ENCODE measurements around the gene LUC7L3.
"Not testable (repeated sequence)": the region's sequence is repeated elsewhere in the genome, so short reads cannot be mapped to it uniquely, and the experiment has no call there.

LUC7L3 gene, protein sequence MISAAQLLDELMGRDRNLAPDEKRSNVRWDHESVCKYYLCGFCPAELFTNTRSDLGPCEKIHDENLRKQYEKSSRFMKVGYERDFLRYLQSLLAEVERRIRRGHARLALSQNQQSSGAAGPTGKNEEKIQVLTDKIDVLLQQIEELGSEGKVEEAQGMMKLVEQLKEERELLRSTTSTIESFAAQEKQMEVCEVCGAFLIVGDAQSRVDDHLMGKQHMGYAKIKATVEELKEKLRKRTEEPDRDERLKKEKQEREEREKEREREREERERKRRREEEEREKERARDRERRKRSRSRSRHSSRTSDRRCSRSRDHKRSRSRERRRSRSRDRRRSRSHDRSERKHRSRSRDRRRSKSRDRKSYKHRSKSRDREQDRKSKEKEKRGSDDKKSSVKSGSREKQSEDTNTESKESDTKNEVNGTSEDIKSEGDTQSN

DNA sequence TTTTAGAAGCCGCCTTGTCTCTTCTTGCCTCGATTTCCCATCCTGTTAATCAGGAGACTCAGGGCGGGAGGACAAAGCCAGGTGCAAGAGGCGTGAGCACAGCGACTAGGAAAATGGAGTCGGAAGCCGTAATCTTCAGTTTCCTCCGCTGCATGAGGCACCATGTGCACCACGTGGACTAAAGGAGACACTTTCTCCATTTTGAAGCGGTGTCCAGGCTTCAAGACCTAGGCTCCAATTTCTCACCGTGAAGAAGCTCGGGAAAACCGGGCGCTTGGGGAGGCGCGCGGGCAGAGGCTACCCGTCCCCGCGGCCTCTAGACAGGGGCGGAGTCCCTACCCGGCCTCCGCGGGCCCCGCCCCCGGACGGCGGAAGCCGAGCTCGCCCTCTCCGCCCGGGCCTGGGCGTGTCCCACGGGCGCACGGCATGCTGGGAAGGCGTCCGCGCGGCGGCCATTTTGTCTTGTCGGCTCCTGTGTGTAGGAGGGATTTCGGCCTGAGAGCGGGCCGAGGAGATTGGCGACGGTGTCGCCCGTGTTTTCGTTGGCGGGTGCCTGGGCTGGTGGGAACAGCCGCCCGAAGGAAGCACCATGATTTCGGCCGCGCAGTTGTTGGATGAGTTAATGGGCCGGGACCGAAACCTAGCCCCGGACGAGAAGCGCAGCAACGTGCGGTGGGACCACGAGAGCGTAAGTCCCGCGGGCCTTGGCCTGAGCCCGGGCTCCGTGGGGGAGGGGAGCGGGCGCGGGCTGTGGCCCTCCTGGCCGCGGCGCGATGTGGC, at the start of gene LUC7L3:
Gene LUC7L3, plus strand, starts transcription at position 460 of the 780 bp plus-strand sequence. Its CDS starts 130 bp downstream, at position 590.
- DNase-seq = peak; percentile 95

DNA sequence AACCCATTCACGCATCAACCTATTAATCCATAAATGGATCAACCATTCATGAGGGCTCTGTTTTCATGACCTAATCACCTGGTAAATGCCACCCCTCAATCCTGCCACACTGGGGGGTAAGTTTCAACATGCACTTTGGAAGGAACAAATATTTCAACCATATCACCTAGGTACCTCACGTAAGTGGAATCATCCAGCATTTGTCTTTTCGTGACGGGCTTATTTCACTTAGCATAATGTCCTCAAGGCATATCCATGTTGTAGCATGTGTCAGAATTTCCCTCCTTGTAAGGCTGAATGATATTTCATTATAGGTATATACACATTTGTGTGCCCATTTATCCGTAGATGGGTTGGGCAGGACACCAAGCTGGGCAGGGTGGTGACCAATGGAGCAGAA, 47.3 kb upstream of the LUC7L3 start:
- DNase-seq = no peak

DNA sequence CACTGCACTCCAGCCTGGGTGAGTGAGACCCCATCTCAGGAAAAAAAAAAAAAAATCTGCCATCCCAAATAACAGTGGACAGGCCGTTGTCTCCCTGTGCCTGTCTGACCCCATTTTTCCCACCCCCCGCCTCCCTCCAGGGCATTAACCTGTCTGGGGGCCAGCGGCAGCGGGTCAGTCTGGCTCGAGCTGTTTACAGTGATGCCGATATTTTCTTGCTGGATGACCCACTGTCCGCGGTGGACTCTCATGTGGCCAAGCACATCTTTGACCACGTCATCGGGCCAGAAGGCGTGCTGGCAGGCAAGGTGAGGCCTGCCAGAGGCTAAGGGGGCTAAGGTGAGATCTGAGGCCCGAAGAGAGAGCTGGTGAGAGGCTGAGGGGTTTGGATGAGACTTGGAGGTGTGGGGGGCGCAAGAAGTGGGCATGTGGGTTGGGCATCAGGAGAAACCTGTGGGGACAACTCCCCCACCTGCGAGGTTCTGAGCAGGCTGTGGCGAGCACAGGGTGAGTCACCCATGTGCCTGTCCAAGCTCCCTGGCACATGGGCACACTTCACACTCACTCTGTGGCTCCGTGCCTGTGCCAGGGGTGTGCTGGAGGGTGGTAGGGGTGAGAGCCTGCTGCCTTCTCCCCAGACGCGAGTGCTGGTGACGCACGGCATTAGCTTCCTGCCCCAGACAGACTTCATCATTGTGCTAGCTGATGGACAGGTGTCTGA, 46.4 kb upstream of the LUC7L3 start:
- no peak for DNase-seq

DNA sequence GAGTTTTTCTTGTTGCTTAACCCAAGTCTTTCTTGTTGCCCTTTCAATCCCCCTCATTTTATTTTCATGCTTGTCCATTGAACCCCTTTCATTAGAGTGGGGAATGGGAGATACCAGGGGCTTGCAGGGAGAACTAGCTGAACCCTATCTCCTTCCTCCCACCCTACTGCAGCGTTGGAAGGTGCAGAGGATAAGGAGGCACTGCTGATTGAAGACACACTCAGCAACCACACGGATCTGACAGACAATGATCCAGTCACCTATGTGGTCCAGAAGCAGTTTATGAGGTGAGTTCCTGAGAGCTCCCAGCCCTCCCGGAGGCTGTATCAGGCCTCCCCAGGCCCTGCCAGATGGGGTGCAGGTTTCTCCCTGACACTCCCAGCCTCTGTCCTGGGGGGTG, 44.2 kb upstream of the LUC7L3 start:
- no peak for DNase-seq

DNA sequence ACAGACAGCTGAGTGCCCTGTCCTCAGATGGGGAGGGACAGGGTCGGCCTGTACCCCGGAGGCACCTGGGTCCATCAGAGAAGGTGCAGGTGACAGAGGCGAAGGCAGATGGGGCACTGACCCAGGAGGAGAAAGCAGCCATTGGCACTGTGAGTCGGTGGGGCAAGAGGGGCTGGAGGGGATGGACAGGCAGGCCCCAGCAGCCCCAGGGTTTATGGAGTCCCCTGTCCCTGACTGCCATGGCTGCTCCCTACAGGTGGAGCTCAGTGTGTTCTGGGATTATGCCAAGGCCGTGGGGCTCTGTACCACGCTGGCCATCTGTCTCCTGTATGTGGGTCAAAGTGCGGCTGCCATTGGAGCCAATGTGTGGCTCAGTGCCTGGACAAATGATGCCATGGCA, 43.8 kb upstream of the LUC7L3 start:
- no peak for DNase-seq

DNA sequence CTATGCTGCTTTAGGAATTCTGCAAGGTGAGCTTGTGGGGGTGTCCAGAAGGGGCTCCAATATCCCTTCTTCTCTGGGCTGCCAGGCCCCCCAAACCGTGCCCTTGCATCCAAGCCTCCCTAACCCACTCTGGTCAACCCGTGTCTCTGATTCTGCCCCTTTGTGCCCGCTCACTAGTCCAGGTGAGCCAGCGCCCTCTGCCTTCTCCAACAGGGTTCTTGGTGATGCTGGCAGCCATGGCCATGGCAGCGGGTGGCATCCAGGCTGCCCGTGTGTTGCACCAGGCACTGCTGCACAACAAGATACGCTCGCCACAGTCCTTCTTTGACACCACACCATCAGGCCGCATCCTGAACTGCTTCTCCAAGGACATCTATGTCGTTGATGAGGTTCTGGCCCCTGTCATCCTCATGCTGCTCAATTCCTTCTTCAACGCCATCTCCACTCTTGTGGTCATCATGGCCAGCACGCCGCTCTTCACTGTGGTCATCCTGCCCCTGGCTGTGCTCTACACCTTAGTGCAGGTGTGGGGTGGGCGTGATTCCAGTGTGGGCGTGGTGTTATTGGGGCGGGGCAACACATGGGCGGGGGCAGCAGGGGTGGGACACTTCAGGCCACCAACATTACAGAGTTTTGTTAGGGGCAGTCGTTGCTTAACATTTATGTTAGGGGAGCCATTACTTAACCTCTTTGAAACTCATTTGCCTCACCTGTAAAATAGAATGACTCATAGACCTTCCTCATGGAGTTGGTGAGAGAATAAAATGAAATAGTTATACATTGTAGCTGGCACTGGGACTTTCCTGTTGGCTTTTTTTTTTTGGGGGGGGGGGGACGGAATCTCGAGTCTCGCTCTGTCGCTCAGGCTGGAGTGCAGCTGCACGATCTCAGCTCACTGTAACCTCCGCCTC, 43.1 kb upstream of the LUC7L3 start:
- DNase-seq = no peak

DNA sequence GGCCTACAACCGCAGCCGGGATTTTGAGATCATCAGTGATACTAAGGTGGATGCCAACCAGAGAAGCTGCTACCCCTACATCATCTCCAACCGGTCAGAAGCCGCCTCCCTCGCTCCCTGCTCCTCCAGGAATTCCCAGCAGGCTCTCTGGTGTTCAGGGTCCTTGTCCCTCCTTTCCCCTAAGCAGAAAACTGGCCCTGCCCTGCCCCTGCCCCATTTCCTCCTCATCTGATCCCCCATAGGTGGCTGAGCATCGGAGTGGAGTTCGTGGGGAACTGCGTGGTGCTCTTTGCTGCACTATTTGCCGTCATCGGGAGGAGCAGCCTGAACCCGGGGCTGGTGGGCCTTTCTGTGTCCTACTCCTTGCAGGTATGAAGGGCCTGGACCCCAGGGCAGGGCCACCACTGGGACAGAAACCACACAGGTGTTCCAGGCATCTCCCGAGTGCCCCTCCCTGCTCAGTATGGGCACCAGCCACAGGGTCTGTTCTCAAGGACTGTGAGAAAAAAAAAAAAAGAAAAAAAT, 41.5 kb upstream of the LUC7L3 start:
- no peak for DNase-seq

DNA sequence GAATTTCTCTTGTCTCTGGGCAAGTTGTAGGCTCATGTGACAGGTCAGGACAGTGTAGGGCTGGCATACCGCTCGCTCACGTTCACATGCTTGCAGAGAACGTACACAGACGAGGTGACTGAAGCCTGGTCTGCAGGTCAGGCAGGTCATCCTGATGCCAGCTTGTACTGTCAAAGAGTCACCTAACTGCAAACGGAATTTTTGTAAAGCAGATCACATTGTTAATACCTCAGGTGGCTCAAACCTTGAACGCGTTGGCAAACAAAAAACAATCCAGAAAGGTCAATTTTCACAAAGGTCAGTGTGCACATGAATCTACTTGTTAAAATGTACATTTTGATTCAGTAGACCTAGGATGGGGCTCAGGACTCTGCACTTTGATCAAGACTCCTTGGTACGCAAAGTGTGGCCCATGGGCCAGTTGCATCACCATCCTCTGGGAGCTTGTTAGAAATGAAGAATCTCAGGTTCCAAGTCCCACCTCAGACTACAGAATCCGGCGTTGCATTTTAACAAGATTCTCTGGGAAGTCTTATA, 40.3 kb upstream of the LUC7L3 start:
- DNase-seq = no peak

DNA sequence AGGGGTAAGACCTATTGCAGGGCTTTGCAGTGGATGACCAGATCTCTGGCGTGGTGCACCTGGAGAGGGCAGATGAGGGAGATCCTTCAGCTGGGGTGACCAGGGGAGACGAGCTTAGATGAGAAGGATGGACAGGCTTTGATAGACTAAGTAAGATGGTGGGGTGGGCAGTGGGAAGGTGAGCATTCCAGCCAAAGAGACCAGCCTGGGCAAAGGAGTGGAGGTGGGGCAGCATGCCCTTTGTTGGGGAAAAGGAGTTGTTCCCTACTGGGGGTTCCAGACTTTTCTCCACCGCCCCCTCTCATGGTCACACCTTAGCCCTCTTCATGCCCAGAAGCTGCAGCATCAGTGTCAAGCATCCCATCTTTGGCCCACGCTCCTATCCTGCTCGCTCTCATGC, 39.3 kb upstream of the LUC7L3 start:
- no peak for DNase-seq

DNA sequence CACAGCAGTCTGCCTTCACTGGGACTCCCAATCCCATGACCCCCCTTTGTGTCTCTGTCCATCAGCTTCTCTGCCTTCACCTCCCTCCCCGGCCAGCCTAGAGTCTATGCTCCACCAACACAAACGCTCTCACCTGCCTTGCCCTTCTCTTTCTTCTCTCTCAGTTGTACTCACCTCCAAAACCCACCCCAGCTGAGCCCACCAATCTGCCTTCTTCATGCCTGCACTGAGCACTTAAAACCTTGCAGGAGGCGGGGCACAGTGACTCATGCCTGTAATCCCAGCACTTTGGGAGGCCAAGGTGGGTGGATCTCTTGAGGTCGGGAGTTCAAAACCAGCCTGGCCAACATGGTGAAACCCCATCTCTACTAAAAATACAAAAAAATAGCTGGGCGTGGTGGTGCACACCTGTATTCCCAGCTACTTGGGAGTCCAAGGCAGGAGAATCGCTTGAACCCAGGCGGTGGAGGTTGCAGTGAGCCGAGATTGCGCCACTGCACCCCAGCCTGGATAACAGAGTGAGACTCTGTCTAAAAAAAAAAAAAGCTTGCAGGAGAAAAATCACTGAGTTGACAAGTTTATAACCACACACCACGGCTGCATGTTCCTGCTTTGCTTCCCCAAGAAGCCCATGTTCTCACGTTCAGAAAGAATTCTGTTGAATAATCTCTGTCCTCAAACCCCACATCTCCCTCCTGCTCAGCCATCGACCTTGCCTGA, 38.7 kb upstream of the LUC7L3 start:
- not testable (repeated sequence) for DNase-seq

DNA sequence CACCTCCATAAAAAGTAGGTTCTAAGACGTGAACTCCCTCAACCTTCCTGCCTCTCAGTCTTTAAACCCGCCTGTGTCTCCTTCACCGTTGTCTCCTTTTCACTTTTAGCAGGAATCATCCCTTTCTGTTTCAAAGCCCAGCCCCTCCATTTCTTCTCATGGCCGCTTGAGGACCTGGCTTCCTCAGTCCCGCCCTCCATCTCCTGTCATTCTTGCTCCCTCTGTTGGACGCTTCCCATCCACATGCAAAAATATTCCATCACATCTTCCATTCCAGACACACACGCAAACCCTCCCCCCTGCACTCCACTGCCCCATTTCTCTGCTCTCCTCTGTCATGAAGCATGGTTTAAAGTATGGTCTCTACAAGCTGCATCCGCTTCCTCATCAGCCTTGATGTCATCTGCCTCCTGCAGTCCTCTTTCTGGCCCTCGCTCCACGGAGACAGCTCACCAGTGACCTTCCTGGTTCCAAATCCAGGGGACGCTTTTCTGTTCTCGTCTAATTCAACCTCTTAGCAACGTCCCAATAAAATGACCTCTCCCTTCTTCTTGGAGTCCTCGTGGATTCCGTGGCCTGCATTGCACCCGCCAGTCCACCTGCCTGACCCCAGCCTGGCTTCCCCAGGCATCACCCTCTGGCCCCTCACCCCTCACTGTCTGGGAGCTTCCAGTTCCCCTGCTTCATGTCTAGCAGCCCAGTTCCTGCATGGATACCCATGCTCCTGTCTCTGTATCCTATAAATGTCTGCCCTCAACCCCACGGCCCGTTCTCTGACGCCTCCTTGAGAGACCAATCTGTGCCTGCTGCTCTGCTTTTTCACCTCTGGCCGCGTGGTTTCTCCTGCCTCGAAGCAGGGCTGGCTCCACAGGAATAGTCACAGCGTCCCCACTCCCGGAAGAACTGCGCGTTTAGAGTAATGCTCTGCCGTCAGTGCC, 37.9 kb upstream of the LUC7L3 start:
- peak; percentile 25 for DNase-seq

DNA sequence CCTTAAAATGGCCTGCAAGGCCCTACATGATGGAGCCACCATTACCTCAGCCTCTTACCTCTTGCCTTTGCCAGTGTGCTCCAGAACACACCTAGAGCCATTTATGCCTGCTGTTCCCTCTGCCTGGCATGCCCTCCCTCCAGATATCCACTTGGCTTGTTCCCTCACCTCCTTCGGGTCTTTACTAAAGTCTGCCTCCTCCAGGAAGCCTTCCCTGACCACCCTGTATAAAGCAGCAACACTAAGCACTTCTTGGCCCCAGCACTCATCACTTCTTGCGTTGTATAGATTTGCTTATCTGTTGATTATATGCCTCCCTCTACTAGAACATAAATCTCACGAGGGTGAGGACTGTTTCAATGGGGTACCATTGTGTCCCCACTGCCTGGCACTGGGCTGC, 37.0 kb upstream of the LUC7L3 start:
- DNase-seq = no peak

DNA sequence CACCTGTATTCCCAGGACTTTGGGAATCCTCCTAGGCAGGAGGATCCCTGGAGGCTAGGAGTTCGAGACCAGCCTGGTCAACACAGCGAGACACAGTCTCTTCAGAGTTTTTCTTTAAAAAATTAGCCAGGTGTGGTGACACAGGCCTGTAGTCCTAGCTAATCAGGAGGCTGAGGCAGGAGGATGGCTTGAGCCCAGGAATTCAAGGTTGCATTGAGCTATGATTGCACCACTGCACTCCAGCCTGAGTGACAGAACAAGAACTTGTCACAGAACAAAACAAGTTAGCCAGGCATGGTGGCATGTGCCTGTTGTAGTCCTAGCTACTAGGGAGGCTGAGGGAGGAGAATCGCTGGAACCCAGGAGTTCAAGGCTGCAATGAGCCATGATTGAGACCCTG, 36.5 kb upstream of the LUC7L3 start:
- no peak for DNase-seq

DNA sequence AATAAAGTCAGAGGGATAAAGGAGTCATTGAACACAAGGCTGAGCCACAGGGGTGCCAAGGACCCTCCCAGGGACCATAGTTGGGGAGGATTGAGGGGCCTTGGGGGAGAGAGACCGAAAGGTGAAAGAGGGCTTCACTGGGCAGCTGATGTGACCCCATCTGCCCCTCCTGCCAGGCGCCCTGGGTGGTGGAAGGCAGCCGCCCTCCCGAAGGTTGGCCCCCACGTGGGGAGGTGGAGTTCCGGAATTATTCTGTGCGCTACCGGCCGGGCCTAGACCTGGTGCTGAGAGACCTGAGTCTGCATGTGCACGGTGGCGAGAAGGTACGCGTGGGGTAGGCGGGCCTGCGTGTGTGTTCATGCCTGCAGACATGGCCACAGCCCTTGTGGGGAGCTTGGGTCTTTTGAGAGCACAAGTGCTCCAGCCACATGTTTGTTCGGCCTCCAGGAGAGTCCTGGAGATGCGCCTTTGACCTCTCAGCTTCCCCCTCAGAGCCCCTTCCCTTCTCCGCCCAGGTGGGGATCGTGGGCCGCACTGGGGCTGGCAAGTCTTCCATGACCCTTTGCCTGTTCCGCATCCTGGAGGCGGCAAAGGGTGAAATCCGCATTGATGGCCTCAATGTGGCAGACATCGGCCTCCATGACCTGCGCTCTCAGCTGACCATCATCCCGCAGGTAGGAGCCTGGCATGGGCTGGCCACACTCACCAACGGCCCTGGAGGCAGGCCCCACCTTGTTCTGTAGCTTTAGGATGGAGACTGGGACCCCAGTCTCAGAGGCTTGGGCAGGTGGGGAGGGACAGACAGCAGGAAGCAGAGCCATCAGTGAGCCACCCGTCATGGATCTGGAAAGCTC, 35.7 kb upstream of the LUC7L3 start:
- DNase-seq = no peak

DNA sequence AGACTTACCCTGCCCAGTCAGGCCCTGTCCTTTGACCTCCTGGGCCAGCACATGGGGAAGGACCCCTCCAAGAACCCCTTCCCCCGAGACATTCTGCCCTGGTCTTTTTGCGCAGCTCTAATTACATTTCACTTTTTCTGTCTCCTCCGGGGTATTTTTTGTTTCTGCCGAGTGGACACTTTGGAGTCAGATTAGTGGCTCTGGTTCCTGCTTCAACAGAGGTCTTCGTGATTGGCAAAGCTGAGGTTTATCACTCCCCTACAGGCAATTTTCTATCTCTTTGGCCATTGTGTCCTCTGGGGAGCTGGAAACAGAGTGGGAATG, 35.2 kb upstream of the LUC7L3 start:
- no peak for DNase-seq

DNA sequence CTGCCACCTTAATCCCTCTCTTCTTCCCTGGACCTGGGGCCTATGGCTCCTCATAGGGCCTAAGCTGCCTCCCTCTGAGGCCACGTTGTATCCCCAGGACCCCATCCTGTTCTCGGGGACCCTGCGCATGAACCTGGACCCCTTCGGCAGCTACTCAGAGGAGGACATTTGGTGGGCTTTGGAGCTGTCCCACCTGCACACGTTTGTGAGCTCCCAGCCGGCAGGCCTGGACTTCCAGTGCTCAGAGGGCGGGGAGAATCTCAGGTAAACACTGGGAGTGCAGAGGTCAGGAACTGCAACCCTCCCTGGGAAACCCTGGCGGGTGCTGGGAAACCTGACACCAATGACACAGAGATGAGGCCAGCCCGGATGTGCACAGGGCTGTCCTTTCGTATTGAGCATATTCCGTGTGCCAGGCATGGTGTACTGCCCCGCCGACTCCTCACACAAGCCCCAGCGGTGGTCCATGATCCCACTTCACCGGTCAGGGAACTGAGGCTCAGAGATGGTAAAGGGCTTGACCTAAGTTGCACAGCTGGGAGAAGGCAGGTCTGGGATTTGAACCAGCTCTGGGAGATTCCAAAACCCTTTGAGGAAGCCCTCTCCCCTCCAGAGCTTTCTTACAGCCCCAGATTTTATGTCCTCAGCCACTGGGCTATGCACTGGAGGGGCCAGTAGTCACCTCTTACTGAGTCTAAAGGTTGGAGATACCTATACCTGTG, 34.6 kb upstream of the LUC7L3 start:
- DNase-seq = no peak

DNA sequence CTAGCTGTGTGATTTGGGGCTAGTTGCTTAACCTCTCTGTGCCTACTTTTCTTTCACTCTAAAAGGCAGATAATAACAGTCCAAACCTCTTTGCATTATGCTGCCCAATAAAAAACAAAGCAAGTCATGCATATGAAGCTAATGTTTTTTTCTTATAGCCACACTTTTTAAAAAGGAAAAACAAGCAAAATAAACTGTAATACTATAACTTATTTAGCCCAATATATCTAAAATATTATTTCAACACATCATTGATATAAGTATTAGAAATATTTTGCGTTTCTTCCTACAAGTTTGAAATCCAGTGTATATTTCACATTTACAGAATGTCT, 34.1 kb upstream of the LUC7L3 start:
- no peak for DNase-seq

DNA sequence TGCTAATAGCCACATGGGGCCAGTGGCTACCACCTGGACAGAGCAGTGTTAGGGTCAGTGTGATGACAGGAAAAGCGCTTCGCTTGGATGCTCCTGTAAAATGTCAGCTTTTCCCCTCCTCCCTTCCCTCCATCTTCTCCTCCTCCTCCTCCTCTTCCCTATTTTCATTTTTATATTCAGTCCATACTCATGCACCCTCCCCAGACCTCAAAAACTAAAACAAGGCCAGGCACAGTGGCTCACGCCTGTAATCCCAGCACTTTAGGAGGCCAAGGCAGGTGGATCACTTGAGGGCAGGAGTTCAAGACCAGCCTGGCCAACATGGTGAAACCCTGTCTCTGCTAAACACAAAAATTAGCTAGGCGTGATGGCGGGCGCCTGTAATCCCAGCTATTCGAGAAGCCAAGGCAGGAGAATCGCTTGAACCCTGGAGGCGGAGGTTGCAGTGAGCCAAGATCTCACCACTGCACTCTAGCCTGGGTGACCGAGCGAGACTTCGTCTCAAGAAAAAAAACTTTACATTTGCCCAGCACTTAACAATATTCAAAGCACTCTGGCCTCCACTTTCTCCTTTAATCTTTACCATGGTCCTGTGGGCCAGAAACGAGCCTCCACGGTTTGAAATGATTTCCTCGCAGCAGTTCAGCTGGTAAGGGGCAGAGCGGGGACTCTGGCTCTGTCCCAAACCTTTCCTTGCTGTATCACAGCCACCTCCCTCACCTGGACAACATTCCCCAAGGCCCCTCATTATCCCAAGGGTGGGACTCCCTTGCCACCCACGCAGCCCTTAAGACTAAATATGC, 33.5 kb upstream of the LUC7L3 start:
- no peak for DNase-seq
